ENCODE results near the gene CYTH1. TPM values are rescaled to one million over a fixed set of nuclear protein-coding genes. Genes with fewer than 3 reads are reported as not detected.
"Not testable (repeated sequence)": the region's sequence is repeated elsewhere in the genome, so short reads cannot be mapped to it uniquely, and the experiment has no call there.

The CYTH1 gene
- polyA plus RNA-seq, 3 donors from 2014 or later: 176 to 336 (median 233) TPM

GRCh38 chr17:78676412-78677302 is 105.4 kb downstream of the CYTH1 start:
- Mint-ChIP-seq H3K4me3 (no peak overlapping the region), H3K36me3 (peaks cover 14 to 45% (median 35%) of the 10 kb centered on the region in 3 donors), H3K27me3 (ENCODE audit: low read depth in 3 of 3) (peaks cover 13 to 56% (median 37%) of the 10 kb centered on the region in 3 donors), H3K4me1 (peaks cover 6 to 8% of the 10 kb centered on the region in 2 donors), H3K9me3 (peaks cover 0 to 1% (median 0%) of the 10 kb centered on the region in 6 donors), H3K27ac (no peak overlapping the region)
- DNase-seq: no peak

GRCh38 chr17:78675836-78676235 is 106.2 kb downstream of the CYTH1 start:
- H3K36me3 Mint-ChIP-seq: peaks cover 14 to 38% (median 29%) of the 10 kb centered on the region in 3 donors
- peaks cover 6 to 8% of the 10 kb centered on the region in 2 donors for H3K4me1 Mint-ChIP-seq
- H3K27me3 Mint-ChIP-seq (ENCODE audit: low read depth in 3 of 3): peaks cover 10 to 56% (median 33%) of the 10 kb centered on the region in 3 donors
- H3K27ac Mint-ChIP-seq: peak overlapping the region in 1 of 6 donors; percentile 12
- DNase-seq: no peak
- H3K4me3 Mint-ChIP-seq: no peak overlapping the region
- peaks cover 0 to 1% (median 0%) of the 10 kb centered on the region in 6 donors for H3K9me3 Mint-ChIP-seq

- no peak for DNase-seq
- Mint-ChIP-seq H3K27me3 (ENCODE audit: low read depth in 3 of 3) (peaks cover 8 to 59% (median 36%) of the 10 kb centered on the region in 3 donors), H3K4me1 (peaks cover 6 to 10% of the 10 kb centered on the region in 2 donors), H3K27ac (no peak overlapping the region), H3K4me3 (no peak overlapping the region), H3K36me3 (peaks cover 10 to 33% (median 25%) of the 10 kb centered on the region in 3 donors), H3K9me3 (peaks cover 0 to 3% (median 0%) of the 10 kb centered on the region in 6 donors)
Measured at GRCh38 chr17:78675316-78675616, 106.8 kb downstream of the CYTH1 start.

GRCh38 chr17:78674595-78675315 is 107.3 kb downstream of the CYTH1 start:
- H3K27me3 Mint-ChIP-seq (ENCODE audit: low read depth in 3 of 3): peaks cover 7 to 55% (median 40%) of the 10 kb centered on the region in 3 donors
- H3K9me3 Mint-ChIP-seq: peaks cover 0 to 3% (median 0%) of the 10 kb centered on the region in 6 donors
- peaks cover 5 to 28% (median 21%) of the 10 kb centered on the region in 3 donors for H3K36me3 Mint-ChIP-seq
- H3K4me3 Mint-ChIP-seq: no peak overlapping the region
- no peak for DNase-seq
- no peak overlapping the region for H3K27ac Mint-ChIP-seq
- peaks cover 6 to 10% of the 10 kb centered on the region in 2 donors for H3K4me1 Mint-ChIP-seq

GRCh38 chr17:78674156-78674555 is 107.9 kb downstream of the CYTH1 start:
- peaks cover 3 to 26% (median 19%) of the 10 kb centered on the region in 3 donors for H3K36me3 Mint-ChIP-seq
- H3K27ac Mint-ChIP-seq: peak overlapping the region in 1 of 6 donors; percentile 39

GRCh38 chr17:78673395-78673794 is 108.7 kb downstream of the CYTH1 start:
- Mint-ChIP-seq H3K9me3 (peaks cover 0 to 3% (median 0%) of the 10 kb centered on the region in 6 donors), H3K27ac (peak overlapping the region in 4 of 6 donors; percentile 39 to 86 (median 64)), H3K36me3 (peaks cover 3 to 26% (median 14%) of the 10 kb centered on the region in 3 donors), H3K4me3 (no peak overlapping the region), H3K27me3 (ENCODE audit: low read depth in 3 of 3) (peaks cover 10 to 57% (median 48%) of the 10 kb centered on the region in 3 donors), H3K4me1 (peaks cover 7 to 10% of the 10 kb centered on the region in 2 donors)
- DNase-seq: no peak

More at GRCh38 chr17:78674156-78674555, 107.9 kb downstream of the CYTH1 start:
- no peak for DNase-seq
- Mint-ChIP-seq H3K9me3 (peaks cover 0 to 3% (median 0%) of the 10 kb centered on the region in 6 donors), H3K4me1 (peaks cover 6 to 12% of the 10 kb centered on the region in 2 donors), H3K4me3 (no peak overlapping the region), H3K27me3 (ENCODE audit: low read depth in 3 of 3) (peaks cover 11 to 58% (median 45%) of the 10 kb centered on the region in 3 donors)

GRCh38 chr17:78672871-78673371 is 109.2 kb downstream of the CYTH1 start:
- DNase-seq: no peak
- H3K36me3 Mint-ChIP-seq: peaks cover 3 to 26% (median 14%) of the 10 kb centered on the region in 3 donors
- peaks cover 8 to 56% (median 48%) of the 10 kb centered on the region in 3 donors for H3K27me3 Mint-ChIP-seq (ENCODE audit: low read depth in 3 of 3)
- no peak overlapping the region for H3K4me3 Mint-ChIP-seq
- peak overlapping the region in 5 of 6 donors; percentile 39 to 86 (median 54) for H3K27ac Mint-ChIP-seq
- peaks cover 0 to 3% (median 0%) of the 10 kb centered on the region in 6 donors for H3K9me3 Mint-ChIP-seq
- H3K4me1 Mint-ChIP-seq: peaks cover 10 to 11% of the 10 kb centered on the region in 2 donors

- H3K36me3 Mint-ChIP-seq: peaks cover 3 to 26% (median 20%) of the 10 kb centered on the region in 3 donors
- peak overlapping the region in 1 of 5 donors; percentile 9 for H3K4me3 Mint-ChIP-seq
Measured at GRCh38 chr17:78672005-78672404, 110.1 kb downstream of the CYTH1 start.

GRCh38 chr17:78671726-78672001 is 110.4 kb downstream of the CYTH1 start:
- not testable (repeated sequence) for H3K9me3 Mint-ChIP-seq

More at GRCh38 chr17:78672005-78672404, 110.1 kb downstream of the CYTH1 start:
- no peak for DNase-seq
- H3K4me1 Mint-ChIP-seq: peaks cover 15 to 21% of the 10 kb centered on the region in 2 donors
- H3K27ac Mint-ChIP-seq: peak overlapping the region in 3 of 6 donors; percentile 39 to 69 (median 53)
- H3K9me3 Mint-ChIP-seq: peaks cover 0 to 3% (median 0%) of the 10 kb centered on the region in 6 donors
- H3K27me3 Mint-ChIP-seq (ENCODE audit: low read depth in 3 of 3): peaks cover 7 to 52% (median 44%) of the 10 kb centered on the region in 3 donors

GRCh38 chr17:78670850-78671725 is 111.0 kb downstream of the CYTH1 start:
- Mint-ChIP-seq H3K4me1 (peaks cover 24 to 30% of the 10 kb centered on the region in 2 donors), H3K36me3 (peaks cover 8 to 28% (median 19%) of the 10 kb centered on the region in 3 donors), H3K9me3 (peaks cover 0 to 3% (median 0%) of the 10 kb centered on the region in 6 donors), H3K4me3 (no peak overlapping the region), H3K27ac (peak overlapping the region; percentile 34 to 80 (median 66)), H3K27me3 (ENCODE audit: low read depth in 3 of 3) (peaks cover 13 to 45% (median 39%) of the 10 kb centered on the region in 3 donors)
- DNase-seq: no peak

More at GRCh38 chr17:78671726-78672001, 110.4 kb downstream of the CYTH1 start:
- H3K27me3 Mint-ChIP-seq (ENCODE audit: low read depth in 3 of 3): peaks cover 10 to 49% (median 44%) of the 10 kb centered on the region in 3 donors
- peaks cover 18 to 24% of the 10 kb centered on the region in 2 donors for H3K4me1 Mint-ChIP-seq
- peak overlapping the region in 1 of 6 donors; percentile 80 for H3K27ac Mint-ChIP-seq
- peaks cover 3 to 29% (median 20%) of the 10 kb centered on the region in 3 donors for H3K36me3 Mint-ChIP-seq
- not testable (repeated sequence) for DNase-seq, H3K4me3 Mint-ChIP-seq

- no peak for DNase-seq
- Mint-ChIP-seq H3K9me3 (peaks cover 0 to 3% (median 0%) of the 10 kb centered on the region in 6 donors), H3K4me3 (peak overlapping the region in 1 of 5 donors; percentile 10), H3K27me3 (ENCODE audit: low read depth in 3 of 3) (peaks cover 15 to 45% (median 37%) of the 10 kb centered on the region in 3 donors), H3K27ac (peak overlapping the region in 5 of 6 donors; percentile 18 to 83 (median 62)), H3K36me3 (peaks cover 8 to 22% (median 14%) of the 10 kb centered on the region in 3 donors), H3K4me1 (peaks cover 34 to 40% of the 10 kb centered on the region in 2 donors)
Measured at GRCh38 chr17:78669975-78670518, 112.0 kb downstream of the CYTH1 start.

- DNase-seq: no peak
- H3K27ac Mint-ChIP-seq: peak overlapping the region; percentile 4 to 83 (median 62)
- H3K4me1 Mint-ChIP-seq: peaks cover 40 to 46% of the 10 kb centered on the region in 2 donors
- peaks cover 16 to 51% (median 32%) of the 10 kb centered on the region in 3 donors for H3K27me3 Mint-ChIP-seq (ENCODE audit: low read depth in 3 of 3)
- H3K4me3 Mint-ChIP-seq: no peak overlapping the region
- H3K36me3 Mint-ChIP-seq: peaks cover 8 to 22% (median 14%) of the 10 kb centered on the region in 3 donors
- peaks cover 0 to 3% (median 0%) of the 10 kb centered on the region in 6 donors for H3K9me3 Mint-ChIP-seq
Measured at GRCh38 chr17:78669256-78669974, 112.7 kb downstream of the CYTH1 start.

Data from immature natural killer cell (primary cell).